ENCODE data around the gene SUN1.

The SUN1 gene

GRCh38 chr7:815284-816216, 16.7 kb upstream of the SUN1 start:
- no peak for DNase-seq

DNA sequence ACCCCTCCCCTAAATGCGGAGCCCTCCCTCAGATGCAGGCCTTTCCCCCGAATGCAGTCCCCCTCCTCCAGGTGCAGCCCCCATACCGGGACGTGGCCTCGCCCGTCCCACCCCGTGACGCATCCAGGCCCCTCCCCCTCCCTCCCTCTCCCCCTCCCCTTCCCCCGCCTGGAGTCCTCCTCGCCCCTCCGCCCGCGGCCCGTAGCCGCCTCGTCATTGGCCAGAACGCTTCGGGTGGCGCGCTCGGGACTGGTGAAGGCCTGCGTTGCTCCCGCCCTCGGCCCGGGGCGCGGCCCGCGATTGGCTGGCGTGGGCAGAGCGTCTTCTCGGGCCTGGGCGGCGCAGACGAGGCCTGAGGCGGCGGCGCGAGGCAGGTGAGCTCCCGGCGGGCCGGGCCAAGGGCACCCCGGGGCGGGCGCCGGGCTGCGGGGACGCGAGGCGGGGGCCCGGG, 16.0 kb upstream of the SUN1 start:
- peak; percentile 97 for DNase-seq

GRCh38 chr7:816751-817671, 15.3 kb upstream of the SUN1 start:
- peak; percentile 30 for DNase-seq

DNA sequence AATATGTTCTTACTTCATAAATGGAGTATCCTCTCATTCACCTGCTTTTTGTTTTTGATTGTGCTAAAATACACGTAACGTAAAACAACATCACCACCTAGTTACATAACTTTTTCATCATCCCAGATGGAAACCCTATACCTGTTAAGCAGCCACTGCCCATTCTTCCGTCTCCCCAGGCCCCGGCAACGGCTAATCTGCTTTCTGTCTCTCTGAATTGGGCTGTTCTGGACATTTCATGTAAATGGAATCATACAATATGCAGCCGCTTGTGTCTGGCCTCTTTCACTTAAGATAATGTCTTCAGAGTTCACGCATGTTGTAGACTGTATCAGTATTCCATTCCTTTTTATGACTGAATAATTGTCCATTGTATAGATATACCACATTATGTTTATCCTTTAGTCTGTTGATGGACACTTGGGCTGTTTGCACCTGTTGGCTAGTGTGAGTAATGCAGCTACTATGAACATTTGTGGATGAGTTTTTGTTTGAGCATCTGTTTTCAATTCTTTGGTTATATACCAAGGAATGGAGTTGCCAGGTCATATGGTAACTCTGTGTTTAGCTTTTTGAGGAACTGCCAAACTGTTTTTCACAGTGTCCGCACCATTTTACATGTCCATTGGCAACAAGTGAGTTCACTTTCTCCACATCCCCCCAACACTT, 14.1 kb upstream of the SUN1 start:
- DNase-seq, result peak; percentile 24

GRCh38 chr7:820341-820740, 11.9 kb upstream of the SUN1 start:
- DNase-seq, result no peak

GRCh38 chr7:821688-822087, 10.6 kb upstream of the SUN1 start:
- DNase-seq, result no peak

GRCh38 chr7:822692-823276, 9.5 kb upstream of the SUN1 start:
- no peak for DNase-seq

GRCh38 chr7:823649-824048, 8.6 kb upstream of the SUN1 start:
- no peak for DNase-seq

DNA sequence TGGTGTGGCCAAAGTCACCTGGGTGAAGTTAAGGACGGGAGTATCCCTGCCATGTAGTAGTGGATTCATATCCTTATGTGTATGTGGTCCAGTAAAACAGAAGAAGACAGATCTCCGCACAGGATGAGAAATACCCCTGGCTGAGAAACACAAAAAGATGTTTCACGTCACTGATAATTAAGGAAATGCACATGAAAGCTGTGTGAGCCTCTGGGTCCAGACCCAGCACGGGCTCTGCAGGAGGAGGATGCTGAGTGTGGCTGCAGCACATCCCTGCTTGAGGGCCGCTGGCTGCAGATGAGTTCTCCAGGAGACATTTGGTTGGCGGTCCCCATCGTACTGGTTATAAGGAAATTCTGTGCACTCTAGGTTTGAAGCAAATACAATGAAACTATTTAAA, 8.2 kb upstream of the SUN1 start:
- no peak for DNase-seq

GRCh38 chr7:824664-825063, 7.6 kb upstream of the SUN1 start:
- no peak for DNase-seq

DNA sequence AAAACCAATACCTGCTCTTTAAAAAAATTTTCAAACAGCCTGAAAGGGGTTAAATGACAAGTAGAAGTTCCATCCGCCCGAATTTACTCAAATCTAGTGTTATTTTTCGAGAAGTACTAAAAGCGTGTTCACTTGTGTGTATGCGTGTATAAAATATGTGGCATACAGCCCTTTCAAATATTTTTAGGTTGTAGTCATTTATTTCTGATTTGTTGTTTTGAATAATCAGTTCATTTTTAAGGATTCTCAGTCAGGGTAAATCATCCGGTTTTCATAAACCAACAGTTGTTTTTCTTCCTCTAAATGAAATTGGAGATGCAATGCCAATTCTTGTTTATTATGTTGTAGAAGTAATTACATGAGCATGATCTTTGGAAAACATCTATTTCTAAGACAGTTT, 6.9 kb upstream of the SUN1 start:
- no peak for DNase-seq

GRCh38 chr7:826230-826917, 5.9 kb upstream of the SUN1 start:
- no peak for DNase-seq

- no peak for DNase-seq
Observed at GRCh38 chr7:828793-829561, 3.3 kb upstream of the SUN1 start.

DNA sequence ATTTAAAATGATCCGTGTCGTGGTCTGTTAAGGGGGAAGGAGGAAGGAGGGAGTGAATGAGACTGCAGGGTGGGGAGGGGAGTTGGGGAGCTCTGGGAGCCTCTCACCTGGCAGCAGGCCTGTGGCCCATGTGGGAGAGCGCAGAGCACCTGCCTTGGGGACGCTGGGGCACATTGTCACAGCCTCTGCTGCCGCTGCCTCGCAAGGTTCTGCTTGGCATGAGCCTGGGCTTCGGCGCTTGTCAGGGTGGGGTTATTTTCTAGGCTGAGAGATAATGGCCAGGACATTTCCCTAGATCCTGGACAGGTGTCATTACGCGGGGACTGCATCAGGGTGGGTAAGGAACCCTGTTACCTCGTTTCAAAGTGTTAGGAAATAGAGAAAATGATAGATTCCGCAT, 2.2 kb upstream of the SUN1 start:
- DNase-seq, result no peak

GRCh38 chr7:831596-832166, 595 bp upstream of the SUN1 start:
- DNase-seq, result peak; percentile 88

GRCh38 chr7:832968-833424, 720 bp downstream of the SUN1 start:
- DNase-seq, result peak; percentile 11

DNA sequence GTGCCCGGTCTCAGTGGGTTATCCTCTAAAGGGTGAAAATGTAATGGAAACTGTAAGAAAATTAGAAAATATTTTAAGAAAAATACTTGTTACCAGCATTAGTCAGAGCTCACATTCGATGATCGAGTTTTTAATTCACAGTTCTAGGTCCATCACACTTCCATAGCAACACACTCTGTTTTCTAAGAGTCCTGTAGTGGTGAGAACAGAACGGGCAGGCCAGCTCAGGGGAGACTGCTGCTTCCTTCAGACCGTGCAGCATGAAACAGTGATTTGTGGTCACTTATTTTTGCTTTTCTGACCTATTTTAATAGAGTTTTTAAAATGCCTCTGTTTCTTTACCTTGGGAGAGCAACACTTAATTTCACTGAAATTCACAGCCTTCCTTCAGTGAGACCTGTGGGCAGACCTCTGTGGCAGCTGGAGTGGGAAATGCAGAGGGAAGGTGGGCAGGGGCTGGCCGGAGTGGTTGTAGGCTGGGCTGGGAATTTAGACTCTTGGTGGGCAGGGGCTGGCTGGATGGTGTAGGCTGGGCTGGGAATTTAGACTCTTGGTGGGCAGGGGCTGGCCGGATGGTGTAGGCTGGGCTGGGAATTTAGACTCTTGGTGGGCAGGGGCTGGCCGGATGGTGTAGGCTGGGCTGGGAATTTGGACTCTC, 1.5 kb downstream of the SUN1 start:
- DNase-seq, result peak; percentile 17

DNA sequence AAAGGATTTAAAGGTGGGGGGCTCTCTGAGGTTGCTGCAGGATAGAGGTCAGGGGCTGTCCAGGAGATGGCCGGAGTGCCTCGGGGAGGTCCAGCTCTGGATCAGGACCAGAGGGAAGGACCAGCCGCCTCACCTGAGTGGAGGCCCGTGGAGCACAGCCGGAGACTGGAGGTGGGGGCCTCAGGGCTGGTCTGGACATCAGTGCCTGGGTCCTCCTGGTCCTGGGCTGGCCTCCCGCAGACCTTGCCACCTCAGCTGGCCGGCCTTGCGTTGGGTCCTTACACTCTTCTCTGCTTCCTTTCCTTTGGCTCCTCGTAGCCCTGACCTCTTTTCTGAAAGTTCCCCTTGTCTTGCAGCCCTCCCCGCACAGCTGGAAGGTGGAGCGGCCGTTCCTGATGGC, 2.0 kb downstream of the SUN1 start:
- DNase-seq, result no peak

DNA sequence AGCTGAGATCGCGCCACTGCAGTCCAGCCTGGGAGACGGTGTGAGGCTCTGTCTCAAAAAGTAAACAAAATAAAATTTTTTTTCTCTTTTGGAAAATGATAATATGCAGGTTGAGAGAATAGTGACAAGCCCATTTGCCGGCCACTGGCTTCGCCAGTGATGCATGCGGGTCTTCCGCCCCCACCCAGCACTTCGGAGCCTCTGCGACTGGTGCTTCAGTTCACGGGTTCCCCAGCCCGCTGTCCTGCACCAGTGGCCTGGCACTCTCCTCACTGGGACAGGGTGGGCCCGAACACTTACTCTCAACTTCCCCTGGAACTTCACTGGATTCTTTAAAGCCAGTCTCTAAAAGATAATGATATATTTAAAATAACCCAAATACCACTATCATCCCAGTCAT, 2.7 kb downstream of the SUN1 start:
- DNase-seq, result no peak

All from CD4-positive, alpha-beta T cell treated with Interleukin-4 for 4 hours (primary cell).